Hepatocyte (in vitro differentiated cells): ENCODE measurements around the gene GIPC2.

ENCODE experiments used
- CTCF ChIP-seq: fragments of 200-600 bp; sonication (generic); IDR thresholded peaks from 2 replicates; pipeline ENCODE4 v1.5.1; 2016; ENCODE audit warnings: antibody characterized with exemption, mild to moderate bottlenecking; ENCODE audit not compliant: poor library complexity
- EZH2 ChIP-seq: fragments of 200-600 bp; sonication (generic); IDR thresholded peaks from 2 replicates; pipeline ENCODE4 v1.6.1; 2016; ENCODE audit warnings: antibody characterized with exemption, mild to moderate bottlenecking, borderline replicate concordance
- EZH2phosphoT487 ChIP-seq: fragments of 200-600 bp; sonication (generic); IDR thresholded peaks from one replicate; pipeline ENCODE4 v1.6.1; 2018; ENCODE audit warnings: antibody characterized with exemption, mild to moderate bottlenecking, low read depth, moderate library complexity; ENCODE audit not compliant: unreplicated experiment, severe bottlenecking

- TF ChIP-seq CTCF (no peak), EZH2phosphoT487 (no peak), EZH2 (no peak)
Observed at GRCh38 chr1:78069784-78070183, 24.0 kb downstream of the GIPC2 start.
